H1 (cell line): ENCODE measurements around the gene MRPL20. TPM values are rescaled to one million over a fixed set of nuclear protein-coding genes. Genes with fewer than 3 reads are reported as not detected.
A peak's percentile ranks its signal among the peaks of the same experiment; 100 is the strongest.

Source experiments
- CTCF ChIA-PET: fragments of 300-600 bp; sonication (Branson Sonifier 250); formaldehyde crosslinking; loops from one replicate; lab custom pipeline; 2021; ENCODE audit not compliant: partially characterized antibody; lab: Charles Lee
- POLR2A ChIA-PET: fragments of 300-600 bp; sonication (Branson Sonifier 250); formaldehyde crosslinking; loops from one replicate; lab custom pipeline; 2021; ENCODE audit warnings: inconsistent platforms; ENCODE audit not compliant: partially characterized antibody; lab: Charles Lee
- DNase-seq, 2 experiments: peaks; one replicate each; pipeline versions ENCODE4 v3.0.0 to v3.0.0-alpha.2; 2010 to 2022; ENCODE audit warnings: low spot score in 2 of 2, low read depth in 1 of 2, mixed read lengths in 1 of 2
- FAIRE-seq: peaks from 2 replicates; lab custom pipeline; 2011; peaks lifted over from hg19 to GRCh38; lab: Jason Lieb, UNC
- H2AFZ ChIP-seq: 2 replicates; pipeline ENCODE4 v1.8.1; 2012; ENCODE audit warnings: low read length, inconsistent platforms
- H2AK5ac ChIP-seq: 2 replicates; pipeline ENCODE4 v1.6.1; 2013; ENCODE audit warnings: low read depth, low read length
- H2BK120ac ChIP-seq: replicated peaks from 2 replicates; pipeline ENCODE3; 2013; ENCODE audit warnings: low read depth, low read length, inconsistent platforms
- H2BK12ac ChIP-seq: 2 replicates; pipeline ENCODE4 v1.6.1; 2013; ENCODE audit warnings: low read depth, low read length
- H2BK15ac ChIP-seq: 2 replicates; pipeline ENCODE4 v1.6.1; 2013; ENCODE audit warnings: low read length
- H2BK20ac ChIP-seq: 2 replicates; pipeline ENCODE4 v1.6.1; 2013; ENCODE audit warnings: low read length
- H2BK5ac ChIP-seq: 2 replicates; pipeline ENCODE4 v1.6.1; 2013; ENCODE audit warnings: low read depth, low read length
- H3K14ac ChIP-seq: 2 replicates; pipeline ENCODE4 v1.6.1; 2013; ENCODE audit warnings: inconsistent platforms; ENCODE audit not compliant: insufficient read length
- H3K18ac ChIP-seq: 2 replicates; pipeline ENCODE4 v1.6.1; 2013; ENCODE audit warnings: low read length; ENCODE audit errors: extremely low read depth
- H3K23ac ChIP-seq: 2 replicates; pipeline ENCODE4 v1.6.1; 2013; ENCODE audit warnings: inconsistent platforms; ENCODE audit not compliant: insufficient read length
- H3K23me2 ChIP-seq: 2 replicates; pipeline ENCODE4 v1.6.1; 2013; ENCODE audit warnings: low read depth, low read length
- H3K27ac ChIP-seq: 2 replicates; pipeline ENCODE4 v1.6.1; 2011; ENCODE audit warnings: low read depth, low read length, inconsistent platforms
- H3K27me3 ChIP-seq, 4 experiments: replicated peaks in 1 of 4; 1 replicate in 1 of 4; 2 replicates in 3 of 4; pipeline versions ENCODE4 v1.6.1 to v1.8.1; 2011 to 2013; ENCODE audit warnings: low read length in 3 of 4, mild to moderate bottlenecking in 3 of 4, inconsistent platforms in 2 of 4, mixed read lengths in 2 of 4, moderate library complexity in 1 of 4; ENCODE audit not compliant: control insufficient read depth in 3 of 4, insufficient read depth in 3 of 4; ENCODE audit errors: extremely low read depth in 1 of 4
- H3K36me3 ChIP-seq, 4 experiments: 2 replicates each; pipeline versions ENCODE4 v1.6.1 to v1.8.1; 2011 to 2013; ENCODE audit warnings: mild to moderate bottlenecking in 4 of 4, low read length in 3 of 4, moderate library complexity in 2 of 4, control low read depth in 1 of 4, inconsistent platforms in 1 of 4; ENCODE audit not compliant: insufficient read depth in 4 of 4, control insufficient read depth in 2 of 4
- H3K4ac ChIP-seq: replicated peaks from 2 replicates; pipeline ENCODE3; 2013; ENCODE audit warnings: low read length, low read depth, mixed read lengths, inconsistent platforms; ENCODE audit not compliant: insufficient read length
- H3K4me1 ChIP-seq, 4 experiments: replicated peaks in 1 of 4; 1 replicate in 1 of 4; 2 replicates in 3 of 4; pipeline versions ENCODE4 v1.6.1 to v1.8.1; 2011 to 2013; ENCODE audit warnings: low read length in 3 of 4, inconsistent platforms in 2 of 4, mixed read lengths in 1 of 4; ENCODE audit not compliant: insufficient read depth in 4 of 4, control insufficient read depth in 3 of 4
- H3K4me2 ChIP-seq, 2 experiments: 2 replicates each; pipeline versions ENCODE4 v1.6.1 to v1.8.1; 2011 to 2013; ENCODE audit warnings: low read depth in 2 of 2, low read length in 2 of 2, control low read depth in 1 of 2, inconsistent platforms in 1 of 2, mild to moderate bottlenecking in 1 of 2; ENCODE audit not compliant: insufficient read depth in 1 of 2
- H3K4me3 ChIP-seq, 4 experiments: fragments of 200-600, 300-600 bp in 1 of 4; sonication (generic), shearing (Covaris generic), sonication (Bioruptor Twin) in 1 of 4; 2 replicates each; pipeline versions ENCODE4 v1.5.1 to v1.8.1; 2011 to 2016; ENCODE audit warnings: low read length in 4 of 4, low read depth in 3 of 4, control low read depth in 2 of 4, inconsistent platforms in 2 of 4, mild to moderate bottlenecking in 2 of 4, mixed read lengths in 1 of 4, moderate library complexity in 1 of 4; ENCODE audit not compliant: insufficient read depth in 2 of 4; ENCODE audit errors: extremely low read depth in 1 of 4
- H3K56ac ChIP-seq: replicated peaks from 2 replicates; pipeline ENCODE3; 2013; ENCODE audit warnings: low read depth, mild to moderate bottlenecking, mixed read lengths, low read length, inconsistent platforms; ENCODE audit not compliant: insufficient read length
- H3K79me1 ChIP-seq: 2 replicates; pipeline ENCODE4 v1.6.1; 2013; ENCODE audit warnings: low read depth, low read length, control low read depth
- H3K79me2 ChIP-seq, 2 experiments: 2 replicates each; pipeline versions ENCODE4 v1.6.1 to v1.8.1; 2012 to 2013; ENCODE audit warnings: low read length in 2 of 2, mild to moderate bottlenecking in 2 of 2, inconsistent platforms in 1 of 2; ENCODE audit not compliant: insufficient read depth in 2 of 2, control insufficient read depth in 1 of 2
- H3K9ac ChIP-seq, 4 experiments: replicated peaks in 1 of 4; 1 replicate in 1 of 4; 2 replicates in 3 of 4; pipeline versions ENCODE4 v1.6.1 to v1.8.1; 2011 to 2013; ENCODE audit warnings: low read depth in 3 of 4, low read length in 3 of 4, control low read depth in 2 of 4, mild to moderate bottlenecking in 2 of 4, moderate library complexity in 2 of 4, inconsistent platforms in 1 of 4; ENCODE audit errors: extremely low read depth in 1 of 4
- H3K9me3 ChIP-seq, 2 experiments: 2 replicates each; pipeline versions ENCODE4 v1.6.1 to v1.8.1; 2012 to 2013; ENCODE audit warnings: mild to moderate bottlenecking in 2 of 2, moderate library complexity in 2 of 2, control low read depth in 1 of 2, inconsistent platforms in 1 of 2, low read depth in 1 of 2, low read length in 1 of 2, mixed read lengths in 1 of 2; ENCODE audit not compliant: insufficient read depth in 2 of 2
- H4K20me1 ChIP-seq, 2 experiments: replicated peaks in 1 of 2; 2 replicates each; pipeline versions ENCODE3 to v1.8.1; 2011 to 2013; ENCODE audit warnings: inconsistent platforms in 2 of 2, low read length in 2 of 2, mild to moderate bottlenecking in 1 of 2; ENCODE audit not compliant: insufficient read depth in 2 of 2, control insufficient read depth in 1 of 2
- H4K5ac ChIP-seq: 2 replicates; pipeline ENCODE4 v1.6.1; 2013; ENCODE audit warnings: low read length, low read depth, mixed read lengths, inconsistent platforms; ENCODE audit not compliant: insufficient read length
- H4K8ac ChIP-seq: 2 replicates; pipeline ENCODE4 v1.8.0; 2013; ENCODE audit warnings: mild to moderate bottlenecking, moderate library complexity, low read length, inconsistent platforms; ENCODE audit not compliant: insufficient read depth; ENCODE audit errors: extremely low read depth
- H4K91ac ChIP-seq: replicated peaks from 2 replicates; pipeline ENCODE3; 2013; ENCODE audit warnings: low read length, mixed read lengths, inconsistent platforms; ENCODE audit not compliant: insufficient read length
- BACH1 ChIP-seq: IDR thresholded peaks from 2 replicates; pipeline ENCODE4 v1.6.1; 2012; ENCODE audit warnings: low read length, improper control_type of control experiment
- CTBP2 ChIP-seq: IDR thresholded peaks from 2 replicates; pipeline ENCODE4 v1.7.0; 2011; ENCODE audit warnings: borderline replicate concordance, mild to moderate bottlenecking, moderate library complexity, mixed read lengths, low read length; ENCODE audit not compliant: insufficient read depth, insufficient read length
- FOSL1 ChIP-seq: IDR thresholded peaks from 2 replicates; pipeline ENCODE4 v1.6.1; 2011; ENCODE audit warnings: mild to moderate bottlenecking, low read depth, low read length, moderate library complexity; ENCODE audit not compliant: insufficient read depth
- GABPA ChIP-seq: IDR thresholded peaks from 2 replicates; pipeline ENCODE4 v1.6.1; 2011; ENCODE audit warnings: mild to moderate bottlenecking, low read length, moderate library complexity, borderline replicate concordance; ENCODE audit not compliant: insufficient read depth
- RXRA ChIP-seq: IDR thresholded peaks from 2 replicates; pipeline ENCODE4 v1.6.1; 2011; ENCODE audit warnings: low read depth, mild to moderate bottlenecking, low read length, moderate library complexity; ENCODE audit not compliant: insufficient read depth
- WGBS, 2 experiments: shearing (Covaris generic) in 1 of 2; methylation state at CpG; one replicate each; pipeline versions ENCODE4 v1.1.6 to v1.1.7; 2013 to 2015; ENCODE audit warnings: low lambda C conversion rate in 2 of 2, mixed read lengths in 2 of 2, inconsistent platforms in 1 of 2, low coverage in 1 of 2, missing lambda C conversion rate in 1 of 2; ENCODE audit not compliant: insufficient replicate concordance in 2 of 2, insufficient coverage in 1 of 2, insufficient read length in 1 of 2; ENCODE audit errors: extremely low coverage in 1 of 2, missing lambda C conversion rate in 1 of 2; 5-methylcytosine and 5-hydroxymethylcytosine counted together
- polyA plus RNA-seq, 7 experiments: library from polyadenylated mRNA; depleted of rRNA in 3 of 7; stranded (reverse) in 5 of 7; unstranded in 2 of 7; fragments of >200 nt in 5 of 7; fragments of 200-250 nt in 2 of 7; gene quantifications; 1 replicate in 5 of 7; 2 replicates in 1 of 7; 4 replicates in 1 of 7; pipeline versions ENCODE4 v1.2.1 to v1.2.3, GENCODE V29; 2011 to 2013; ENCODE audit warnings: missing spikeins in 2 of 7, mixed read lengths in 2 of 7
- total RNA-seq: library from RNA; stranded (reverse); fragmentation: NEBNext Ultra II Directional; extraction: Animal tissue kit (Norgen Biotek cat#: 25700); gene quantifications from 2 replicates; pipeline ENCODE4 v1.2.1, GENCODE V29; 2021
- TF ChIP-seq, protein P1 (sequence below): IDR thresholded peaks from 2 replicates; pipeline ENCODE4 v1.6.1; 2012; ENCODE audit warnings: low read length, inconsistent platforms
- TF ChIP-seq, protein P2 (sequence below): IDR thresholded peaks from 2 replicates; pipeline ENCODE4 v1.6.1; 2012; ENCODE audit warnings: inconsistent platforms

MRPL20 gene
- total and polyA plus RNA-seq, 2 of the 8 experiments (the other 6 are each of a cell fraction or from before 2014, with no cell fraction given): 126 to 151 TPM

DNA sequence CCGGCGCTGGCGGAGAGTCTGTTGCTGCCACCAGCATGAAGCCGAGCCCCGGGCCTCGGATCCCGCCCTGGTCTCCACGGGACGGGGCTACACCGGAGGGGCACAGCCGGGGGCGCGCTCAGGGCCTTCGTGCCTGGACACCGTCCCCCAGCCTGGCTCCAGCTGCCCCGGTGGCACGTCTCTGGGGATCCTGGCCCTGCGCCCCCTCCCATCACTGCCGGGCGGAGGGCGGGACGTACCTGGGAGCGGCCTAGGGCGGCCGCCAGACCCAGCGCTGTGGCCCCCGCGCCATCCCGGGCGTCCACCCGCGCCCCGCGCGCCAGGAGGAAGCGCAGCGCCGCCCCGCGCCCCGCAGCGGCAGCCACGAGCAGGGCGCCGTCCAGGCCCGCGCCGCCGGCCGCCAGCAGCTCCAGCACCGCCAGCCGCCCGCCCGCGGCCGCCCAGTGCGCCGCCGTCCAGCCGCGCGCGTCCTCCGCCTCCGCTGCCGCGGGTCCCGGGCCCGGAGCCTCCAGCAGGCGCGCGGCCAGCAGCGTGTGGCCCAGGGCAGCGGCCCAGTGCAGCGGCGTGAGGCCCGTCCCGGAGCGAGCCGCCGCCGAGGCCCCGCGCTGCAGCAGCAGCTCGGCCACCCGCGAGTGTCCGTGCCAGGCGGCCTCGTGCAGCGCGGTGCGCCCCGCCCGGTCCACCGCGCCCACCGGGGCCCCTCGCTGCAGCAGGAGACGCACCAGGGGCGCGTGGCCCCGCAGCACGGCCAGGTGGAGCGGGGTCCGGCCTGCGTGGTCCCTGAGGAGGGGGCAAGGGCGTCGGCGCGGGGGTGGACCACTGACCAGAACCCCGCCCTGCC lies 12.9 kb upstream of the MRPL20 start:
- Histone ChIP-seq H3K79me2 (no peaks in the 10 kb centered on the region), H3K4ac (peak overlapping the region; percentile 96), H3K56ac (no peak overlapping the region), H4K5ac (no peak overlapping the region), H3K4me2 (peak overlapping the region; percentile 44 to 65; a peak in 3 of 4 replicates), H2BK5ac (no peak overlapping the region), H2BK20ac (no peak overlapping the region), H2AFZ (peak overlapping the region; percentile 3; the same call in 1 of the 2 replicates), H3K18ac (peak overlapping the region; percentile 83), H4K20me1 (no peaks in the 10 kb centered on the region), H3K9ac (peak overlapping the region in 1 of 4 experiments; percentile 85; a peak in 1 of 7 replicates), H2BK120ac (no peak overlapping the region), H3K23me2 (peaks cover 6% of the 10 kb centered on the region; the same call in 1 of the 2 replicates), H2BK15ac (no peak overlapping the region; the same call in 1 of the 2 replicates), H3K14ac (no peak overlapping the region), H2BK12ac (peak overlapping the region; percentile 90; the same call in 1 of the 2 replicates), H3K36me3 (no peaks in the 10 kb centered on the region), H4K8ac (peak overlapping the region; percentile 88), H4K91ac (peak overlapping the region; percentile 85), H3K4me3 (peak overlapping the region; percentile 7 to 50 (median 26); a peak in 6 of 8 replicates), H3K23ac (no peak overlapping the region), H3K27me3 (no peaks in the 10 kb centered on the region; a peak in 2 of 7 replicates), H2AK5ac (no peak overlapping the region), H3K4me1 (peaks cover 0 to 29% (median 23%) of the 10 kb centered on the region in 4 experiments; a peak in 6 of 7 replicates), H3K9me3 (no peaks in the 10 kb centered on the region), H3K79me1 (no peaks in the 10 kb centered on the region), H3K27ac (no peak overlapping the region; the same call in 1 of the 2 replicates)
- WGBS, 2 experiments: 13% methylated on average over 38 of the region's 112 CpGs; no CpG with 5 or more reads in 1 of the 2 experiments
- DNase-seq (no peak), FAIRE-seq (no peak)
- CTCF ChIA-PET: interaction anchor here (0.7 to 1.3 kb wide), 4 partner anchors 10 to 85 kb away, joined by 3 to 5 read pairs (median 4); no protein-coding TSS in a partner anchor
- POLR2A ChIA-PET: interaction anchor here (0.6 to 22.9 kb wide), 9 partner anchors 9 to 101 kb away, joined by 3 to 515 read pairs (median 7); partner anchors contain the start of genes CCNL2, MRPL20 and VWA1
- TF ChIP-seq GABPA: peak; percentile 18; the same call in 1 of the 2 replicates
- TF ChIP-seq, protein P1, sequence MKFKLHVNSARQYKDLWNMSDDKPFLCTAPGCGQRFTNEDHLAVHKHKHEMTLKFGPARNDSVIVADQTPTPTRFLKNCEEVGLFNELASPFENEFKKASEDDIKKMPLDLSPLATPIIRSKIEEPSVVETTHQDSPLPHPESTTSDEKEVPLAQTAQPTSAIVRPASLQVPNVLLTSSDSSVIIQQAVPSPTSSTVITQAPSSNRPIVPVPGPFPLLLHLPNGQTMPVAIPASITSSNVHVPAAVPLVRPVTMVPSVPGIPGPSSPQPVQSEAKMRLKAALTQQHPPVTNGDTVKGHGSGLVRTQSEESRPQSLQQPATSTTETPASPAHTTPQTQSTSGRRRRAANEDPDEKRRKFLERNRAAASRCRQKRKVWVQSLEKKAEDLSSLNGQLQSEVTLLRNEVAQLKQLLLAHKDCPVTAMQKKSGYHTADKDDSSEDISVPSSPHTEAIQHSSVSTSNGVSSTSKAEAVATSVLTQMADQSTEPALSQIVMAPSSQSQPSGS: no peak
- no peak for TF ChIP-seq BACH1
- no peak for TF ChIP-seq FOSL1
- TF ChIP-seq RXRA: no peak
- TF ChIP-seq, protein P2, sequence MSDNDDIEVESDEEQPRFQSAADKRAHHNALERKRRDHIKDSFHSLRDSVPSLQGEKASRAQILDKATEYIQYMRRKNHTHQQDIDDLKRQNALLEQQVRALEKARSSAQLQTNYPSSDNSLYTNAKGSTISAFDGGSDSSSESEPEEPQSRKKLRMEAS: no peak; the same call in none of the 2 replicates
- TF ChIP-seq CTBP2: no peak
